ENCODE data around the gene MICOS13.

- TF ChIP-seq CTCF (conservative IDR thresholded peaks at IDR 0.05; ENCODE audit: low read length) (no peak), EZH2phosphoT487 (IDR thresholded peaks at IDR 0.05; ENCODE audit: borderline replicate concordance, low read depth, low read length) (no peak)
These were observed 2.1 kb downstream of the MICOS13 start for GRCh38 chr19:5678071-5678718.
